Measurements from ENCODE around the gene DHX30. TPM values are rescaled to one million over a fixed set of nuclear protein-coding genes. Genes with fewer than 3 reads are reported as not detected.
"Not testable (repeated sequence)": the region's sequence is repeated elsewhere in the genome, so short reads cannot be mapped to it uniquely, and the experiment has no call there.

Gene DHX30
- total RNA-seq, 1 donor = 59.4 TPM

GRCh38 chr3:47813551-47814177, 10.7 kb downstream of the DHX30 start:
- Histone ChIP-seq H3K4me3 (ENCODE audit: insufficient read depth, low read length) (no peak overlapping the region), H3K27ac (ENCODE audit: low read depth, low read length) (no peak overlapping the region), H3K79me2 (ENCODE audit: insufficient read depth, low read length) (no peaks in the 10 kb centered on the region), H3K27me3 (ENCODE audit: insufficient read depth, low read length) (no peaks in the 10 kb centered on the region), H3K9me3 (ENCODE audit: low read depth, low read length) (no peaks in the 10 kb centered on the region), H3K4me1 (ENCODE audit: insufficient read depth, low read length) (no peaks in the 10 kb centered on the region), H2AFZ (ENCODE audit: low read length) (no peak overlapping the region), H4K20me1 (ENCODE audit: insufficient read depth, low read length) (peaks cover 2% of the 10 kb centered on the region), H3K36me3 (ENCODE audit: insufficient read depth, low read length) (peaks cover 44% of the 10 kb centered on the region), H3K4me2 (ENCODE audit: insufficient read depth, low read length) (no peak overlapping the region)
- DNase-seq (ENCODE audit: insufficient read length, low spot score, missing footprints) = no peak
- TF ChIP-seq, protein P1, sequence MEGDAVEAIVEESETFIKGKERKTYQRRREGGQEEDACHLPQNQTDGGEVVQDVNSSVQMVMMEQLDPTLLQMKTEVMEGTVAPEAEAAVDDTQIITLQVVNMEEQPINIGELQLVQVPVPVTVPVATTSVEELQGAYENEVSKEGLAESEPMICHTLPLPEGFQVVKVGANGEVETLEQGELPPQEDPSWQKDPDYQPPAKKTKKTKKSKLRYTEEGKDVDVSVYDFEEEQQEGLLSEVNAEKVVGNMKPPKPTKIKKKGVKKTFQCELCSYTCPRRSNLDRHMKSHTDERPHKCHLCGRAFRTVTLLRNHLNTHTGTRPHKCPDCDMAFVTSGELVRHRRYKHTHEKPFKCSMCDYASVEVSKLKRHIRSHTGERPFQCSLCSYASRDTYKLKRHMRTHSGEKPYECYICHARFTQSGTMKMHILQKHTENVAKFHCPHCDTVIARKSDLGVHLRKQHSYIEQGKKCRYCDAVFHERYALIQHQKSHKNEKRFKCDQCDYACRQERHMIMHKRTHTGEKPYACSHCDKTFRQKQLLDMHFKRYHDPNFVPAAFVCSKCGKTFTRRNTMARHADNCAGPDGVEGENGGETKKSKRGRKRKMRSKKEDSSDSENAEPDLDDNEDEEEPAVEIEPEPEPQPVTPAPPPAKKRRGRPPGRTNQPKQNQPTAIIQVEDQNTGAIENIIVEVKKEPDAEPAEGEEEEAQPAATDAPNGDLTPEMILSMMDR (IDR thresholded peaks at IDR 0.05; ENCODE audit: extremely low read depth, low read depth, low read length) = no peak

DNA sequence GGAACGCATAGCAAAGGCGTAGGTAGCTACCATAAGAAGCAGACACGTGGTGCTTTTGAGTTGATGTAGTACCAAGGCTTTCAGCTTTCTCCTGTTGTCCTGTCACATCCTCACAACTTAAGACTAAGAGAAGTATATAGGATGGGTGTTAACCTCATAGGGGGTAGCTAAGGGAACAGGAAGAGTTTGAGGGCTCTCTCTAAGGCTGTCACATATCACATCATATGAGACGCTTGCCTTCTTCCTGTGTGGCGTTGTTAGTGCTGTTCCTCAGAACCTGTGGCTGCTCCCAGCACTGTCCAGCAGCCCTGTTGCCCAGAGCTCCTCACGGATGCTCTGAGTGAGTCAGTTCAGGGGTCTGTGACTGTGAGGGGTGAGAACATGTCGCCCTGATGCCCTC, 14.7 kb downstream of the DHX30 start:
- Histone ChIP-seq H3K4me3 (ENCODE audit: insufficient read depth, low read length) (no peak overlapping the region), H3K4me2 (ENCODE audit: insufficient read depth, low read length) (no peak overlapping the region)

GRCh38 chr3:47824541-47825473, 21.9 kb downstream of the DHX30 start:
- peaks cover 8% of the 10 kb centered on the region for H4K20me1 ChIP-seq (ENCODE audit: insufficient read depth, low read length)
- no peaks in the 10 kb centered on the region for H3K27me3 ChIP-seq (ENCODE audit: insufficient read depth, low read length)
- H3K4me3 ChIP-seq (ENCODE audit: insufficient read depth, low read length) = peak overlapping the region; percentile 96
- H3K4me1 ChIP-seq (ENCODE audit: insufficient read depth, low read length) = peaks cover 12% of the 10 kb centered on the region
- peak overlapping the region; percentile 91 for H2AFZ ChIP-seq (ENCODE audit: low read length)
- no peaks in the 10 kb centered on the region for H3K9me3 ChIP-seq (ENCODE audit: low read depth, low read length)
- peak overlapping the region; percentile 84 for H3K27ac ChIP-seq (ENCODE audit: low read depth, low read length)
- TF ChIP-seq, protein P1 (IDR thresholded peaks at IDR 0.05; ENCODE audit: extremely low read depth, low read depth, low read length) = peak; percentile 77
- DNase-seq (ENCODE audit: insufficient read length, low spot score, missing footprints) = peak; percentile 99
- peak overlapping the region; percentile 99 for H3K4me2 ChIP-seq (ENCODE audit: insufficient read depth, low read length)
- peaks cover 44% of the 10 kb centered on the region for H3K79me2 ChIP-seq (ENCODE audit: insufficient read depth, low read length)
- peaks cover 34% of the 10 kb centered on the region for H3K36me3 ChIP-seq (ENCODE audit: insufficient read depth, low read length)

More for the DNA sequence above, 14.7 kb downstream of the DHX30 start:
- Histone ChIP-seq H3K36me3 (ENCODE audit: insufficient read depth, low read length) (peaks cover 40% of the 10 kb centered on the region), H3K27me3 (ENCODE audit: insufficient read depth, low read length) (no peaks in the 10 kb centered on the region), H3K79me2 (ENCODE audit: insufficient read depth, low read length) (no peaks in the 10 kb centered on the region), H3K9me3 (ENCODE audit: low read depth, low read length) (no peaks in the 10 kb centered on the region), H3K4me1 (ENCODE audit: insufficient read depth, low read length) (no peaks in the 10 kb centered on the region), H3K27ac (ENCODE audit: low read depth, low read length) (no peak overlapping the region), H4K20me1 (ENCODE audit: insufficient read depth, low read length) (peaks cover 2% of the 10 kb centered on the region), H2AFZ (ENCODE audit: low read length) (no peak overlapping the region)
- TF ChIP-seq, protein P1 (IDR thresholded peaks at IDR 0.05; ENCODE audit: extremely low read depth, low read depth, low read length) = no peak
- no peak for DNase-seq (ENCODE audit: insufficient read length, low spot score, missing footprints)

GRCh38 chr3:47825590-47825989, 22.7 kb downstream of the DHX30 start:
- peak overlapping the region; percentile 91 for H2AFZ ChIP-seq (ENCODE audit: low read length)
- peak overlapping the region; percentile 99 for H3K4me2 ChIP-seq (ENCODE audit: insufficient read depth, low read length)
- H3K4me3 ChIP-seq (ENCODE audit: insufficient read depth, low read length) = peak overlapping the region; percentile 96
- TF ChIP-seq, protein P1 (IDR thresholded peaks at IDR 0.05; ENCODE audit: extremely low read depth, low read depth, low read length) = no peak
- peaks cover 44% of the 10 kb centered on the region for H3K79me2 ChIP-seq (ENCODE audit: insufficient read depth, low read length)
- H3K27ac ChIP-seq (ENCODE audit: low read depth, low read length) = peak overlapping the region; percentile 84
- H3K9me3 ChIP-seq (ENCODE audit: low read depth, low read length) = no peaks in the 10 kb centered on the region
- peaks cover 8% of the 10 kb centered on the region for H4K20me1 ChIP-seq (ENCODE audit: insufficient read depth, low read length)
- H3K36me3 ChIP-seq (ENCODE audit: insufficient read depth, low read length) = peaks cover 31% of the 10 kb centered on the region
- no peaks in the 10 kb centered on the region for H3K27me3 ChIP-seq (ENCODE audit: insufficient read depth, low read length)
- peaks cover 12% of the 10 kb centered on the region for H3K4me1 ChIP-seq (ENCODE audit: insufficient read depth, low read length)
- DNase-seq (ENCODE audit: insufficient read length, low spot score, missing footprints) = no peak

- not testable (repeated sequence) for H3K4me2 ChIP-seq (ENCODE audit: insufficient read depth, low read length); H3K27me3 ChIP-seq (ENCODE audit: insufficient read depth, low read length)
These were observed 26.5 kb downstream of the DHX30 start for GRCh38 chr3:47829482-47829881.

More at GRCh38 chr3:47829482-47829881, 26.5 kb downstream of the DHX30 start:
- DNase-seq (ENCODE audit: insufficient read length, low spot score, missing footprints); H2AFZ ChIP-seq (ENCODE audit: low read length); H4K20me1 ChIP-seq (ENCODE audit: insufficient read depth, low read length); H3K9me3 ChIP-seq (ENCODE audit: low read depth, low read length); H3K4me3 ChIP-seq (ENCODE audit: insufficient read depth, low read length); H3K27ac ChIP-seq (ENCODE audit: low read depth, low read length): not testable (repeated sequence)
- Histone ChIP-seq H3K4me1 (ENCODE audit: insufficient read depth, low read length) (peaks cover 11% of the 10 kb centered on the region), H3K79me2 (ENCODE audit: insufficient read depth, low read length) (peaks cover 40% of the 10 kb centered on the region), H3K36me3 (ENCODE audit: insufficient read depth, low read length) (peaks cover 62% of the 10 kb centered on the region)

Measured in osteoblast (primary cell).